GM21717 (cell line): Measurements from ENCODE around the gene TXK.

Source experiments
- ATAC-seq: cut with Tn5 transposase; IDR thresholded peaks from one replicate; pipeline ENCODE4 v1.9.1; 2021; ENCODE audit warnings: mild to moderate bottlenecking, moderate library complexity; ENCODE audit not compliant: unreplicated experiment

The TXK gene

DNA sequence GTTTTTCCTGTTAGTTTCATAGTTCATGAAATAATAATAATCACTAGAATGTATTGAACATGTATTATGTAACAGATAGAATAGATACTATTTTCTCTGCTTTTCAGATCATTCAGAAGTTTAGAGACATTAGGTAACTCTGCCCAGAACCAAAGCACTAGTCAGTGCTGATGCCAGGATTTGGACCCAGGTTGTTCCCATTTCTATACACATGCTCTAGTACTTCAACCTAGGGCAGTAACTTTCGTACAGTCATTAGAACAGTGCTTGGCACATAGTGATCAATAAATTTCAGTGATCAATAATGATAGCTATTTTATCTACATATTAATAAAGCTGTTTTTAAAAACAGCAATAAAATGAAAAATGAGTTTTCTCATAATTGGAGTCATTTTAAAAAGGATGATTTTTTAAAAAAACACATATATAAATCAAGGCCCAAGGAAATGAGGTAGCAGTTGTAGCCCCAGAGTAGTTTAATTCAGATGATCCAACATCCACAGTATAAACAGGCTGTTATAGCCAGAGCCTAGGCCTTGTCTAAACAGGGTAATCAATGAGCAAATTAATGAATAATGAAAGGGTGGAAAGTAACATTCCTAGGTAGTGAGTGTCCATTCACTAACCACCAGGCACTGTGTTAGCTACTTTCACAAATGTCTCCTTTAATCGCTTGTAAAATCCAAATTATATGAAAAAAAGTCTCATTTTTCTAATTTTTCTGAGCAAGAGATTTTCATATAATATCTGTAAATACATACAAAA is 25.6 kb downstream of the TXK start:
- no peak for ATAC-seq

DNA sequence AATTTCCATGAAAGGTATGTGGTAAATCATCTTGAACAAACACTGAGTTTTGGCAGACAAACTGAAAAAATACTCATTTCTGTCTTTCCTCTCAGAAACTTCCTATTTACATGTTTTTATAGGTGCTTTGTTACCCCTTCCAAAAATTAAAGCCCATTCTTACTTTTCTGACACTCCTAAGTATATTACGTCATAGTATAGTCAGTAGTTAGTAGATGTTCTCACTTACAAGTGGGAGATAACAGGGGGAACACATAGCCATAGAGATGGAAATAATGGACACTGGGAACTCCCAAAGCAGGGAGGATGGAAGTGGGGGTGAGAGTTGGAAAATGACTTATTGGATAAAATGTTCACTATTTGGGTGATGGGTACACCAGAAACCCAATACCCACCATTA is 28.8 kb downstream of the TXK start:
- ATAC-seq, result no peak

- no peak for ATAC-seq
Observed at GRCh38 chr4:48103483-48104139, 30.4 kb downstream of the TXK start.

DNA sequence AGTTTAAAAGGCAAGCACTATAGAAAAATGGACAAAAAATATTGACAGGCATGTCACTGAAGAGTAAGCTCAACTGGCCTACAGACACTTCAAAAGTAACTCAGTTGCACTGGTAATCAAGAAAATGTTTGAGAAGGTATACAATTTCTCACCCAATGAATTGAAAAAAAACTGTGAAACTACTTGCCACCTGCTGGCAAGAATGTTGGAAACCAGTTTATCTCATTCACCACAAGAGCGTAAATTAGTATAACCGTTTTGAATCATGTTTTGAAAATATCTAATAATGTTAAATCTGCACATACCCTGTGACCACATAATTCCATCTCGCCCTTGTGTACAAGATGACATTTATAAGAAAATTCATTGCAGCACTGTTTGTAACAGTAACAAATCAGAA is 31.7 kb downstream of the TXK start:
- no peak for ATAC-seq

GRCh38 chr4:48100256-48100655 is 33.8 kb downstream of the TXK start:
- ATAC-seq, result no peak

DNA sequence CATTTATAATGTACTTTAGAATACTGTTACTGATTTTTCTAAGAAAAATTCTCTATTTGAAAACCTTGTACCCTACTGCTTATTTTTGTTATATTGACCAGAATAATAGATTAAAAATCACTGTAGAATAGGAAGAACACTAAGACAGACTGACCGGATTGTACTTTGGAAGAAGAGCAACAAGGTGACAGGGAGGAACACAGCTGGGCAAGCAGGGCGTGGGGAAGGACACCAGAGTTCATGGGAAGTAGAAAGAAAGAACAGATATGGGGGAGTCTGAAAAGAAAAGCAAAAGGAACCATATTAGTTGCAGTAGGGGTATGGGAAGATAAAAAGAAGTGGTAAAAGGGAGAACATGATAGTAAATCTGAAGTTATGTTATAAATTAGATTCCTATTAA is 38.6 kb downstream of the TXK start:
- ATAC-seq, result no peak

DNA sequence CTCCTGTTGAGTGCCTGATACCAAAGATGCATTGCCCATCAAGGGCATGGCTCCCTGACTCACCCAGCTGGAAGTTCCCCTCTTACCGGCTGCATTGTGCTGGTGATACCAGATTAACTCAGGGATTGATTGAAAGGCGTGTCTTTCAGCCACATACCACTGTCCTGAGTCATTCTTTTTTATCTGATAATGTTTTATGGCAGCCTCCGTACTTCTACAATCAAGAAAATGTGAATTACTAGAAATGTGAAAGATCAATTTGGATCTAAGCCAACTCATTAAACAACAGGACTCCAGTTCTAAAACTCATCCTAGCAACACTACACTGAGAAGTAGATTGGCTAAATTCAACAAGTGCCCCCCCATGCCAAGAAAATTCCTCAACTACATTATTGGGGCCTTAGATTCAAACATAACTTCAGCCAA is 40.0 kb downstream of the TXK start:
- no peak for ATAC-seq

DNA sequence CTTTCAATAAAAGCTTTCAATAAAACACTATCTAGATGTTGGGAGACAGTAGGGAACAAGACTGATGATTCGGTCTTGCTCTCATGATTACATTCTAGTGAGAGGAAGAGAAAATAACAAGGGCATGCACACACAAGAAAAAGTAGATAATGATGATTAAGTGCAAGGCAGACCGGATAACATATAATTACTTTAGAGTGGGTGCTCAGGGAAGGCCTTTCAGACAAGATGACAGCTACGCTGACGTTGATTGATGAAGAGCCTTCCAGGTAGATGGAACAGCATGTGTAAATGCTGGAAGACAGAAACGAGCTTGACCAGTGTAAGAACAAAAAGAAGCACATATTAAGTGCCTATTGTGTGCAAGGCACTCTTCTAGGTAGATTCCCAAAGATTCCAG is 43.4 kb downstream of the TXK start:
- no peak for ATAC-seq

DNA sequence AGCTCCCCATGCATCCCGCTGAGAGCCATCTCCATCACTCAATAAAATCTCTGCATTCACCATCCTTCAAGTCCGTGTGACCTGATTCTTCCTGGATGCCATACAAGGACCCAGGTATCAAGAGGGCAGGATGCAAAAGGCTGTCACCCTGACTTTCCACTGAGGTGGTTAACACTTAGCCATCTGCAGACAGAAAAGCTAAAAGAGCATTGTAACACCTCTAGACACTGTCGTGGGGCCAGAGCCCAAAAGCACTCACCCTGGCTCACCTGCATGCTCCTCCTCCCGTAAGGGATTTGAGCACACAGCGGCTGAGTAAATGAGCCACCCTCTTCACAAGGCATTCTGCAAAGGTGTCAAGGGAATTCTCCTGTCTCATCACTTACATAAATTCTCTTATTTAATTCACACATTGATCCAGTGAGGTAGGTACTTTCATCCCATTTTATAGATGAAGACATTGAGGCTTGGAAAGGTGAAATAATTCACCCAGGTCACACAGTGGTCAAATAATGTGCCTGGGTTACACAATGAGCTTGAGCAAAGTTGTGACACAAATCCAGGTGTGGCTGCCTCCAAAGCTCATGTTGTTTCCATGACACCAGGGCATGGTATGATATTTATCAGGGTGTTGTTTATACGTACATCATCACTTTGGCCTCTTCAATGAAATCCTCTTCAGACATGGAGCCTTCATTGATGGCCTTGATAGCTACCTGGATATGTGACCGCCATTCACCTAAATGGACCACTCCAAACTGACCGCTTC is 48.0 kb downstream of the TXK start:
- no peak for ATAC-seq

- no peak for ATAC-seq
Observed at GRCh38 chr4:48082956-48083355, 51.1 kb downstream of the TXK start.

GRCh38 chr4:48081196-48081595 is 52.9 kb downstream of the TXK start:
- no peak for ATAC-seq

GRCh38 chr4:48079972-48080391 is 54.1 kb downstream of the TXK start:
- no peak for ATAC-seq

DNA sequence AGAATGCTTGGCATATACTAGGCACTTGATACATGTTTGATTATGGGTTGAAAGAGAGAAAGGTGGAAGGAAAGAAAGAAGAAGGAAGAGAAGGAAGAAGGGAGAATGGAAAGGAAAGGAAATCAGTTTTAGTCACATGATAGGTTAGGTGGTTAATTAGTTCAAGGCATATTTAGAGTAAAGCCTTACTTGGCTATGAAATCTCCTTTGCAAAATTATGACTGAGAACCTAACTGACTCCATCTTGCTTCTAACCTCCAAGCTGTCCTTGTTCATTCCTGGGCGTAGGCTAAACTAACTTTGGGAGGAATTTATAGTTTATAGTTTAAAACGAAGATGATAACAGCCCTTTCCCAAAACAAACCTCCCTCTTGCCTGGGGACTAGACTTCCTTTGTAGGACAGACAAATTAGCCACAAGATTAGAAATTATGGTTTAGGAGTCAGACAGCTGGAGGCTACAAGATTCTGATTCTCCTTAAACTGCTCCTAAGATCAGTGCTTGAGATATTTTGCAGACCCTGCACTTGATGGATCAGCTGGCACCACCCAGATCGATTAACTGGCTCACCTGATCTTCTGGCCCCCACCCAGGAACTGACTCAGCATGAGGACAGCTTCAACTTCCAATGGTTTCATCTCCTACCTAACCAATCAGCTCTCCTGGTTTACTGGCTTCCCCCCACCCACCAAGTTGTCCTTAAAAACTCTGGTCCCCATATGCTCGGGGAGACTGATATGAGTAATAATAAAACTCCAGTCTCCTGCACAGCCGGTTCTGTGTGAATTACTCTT is 55.0 kb downstream of the TXK start:
- no peak for ATAC-seq

- no peak for ATAC-seq
Observed at GRCh38 chr4:48078425-48078824, 55.6 kb downstream of the TXK start.

DNA sequence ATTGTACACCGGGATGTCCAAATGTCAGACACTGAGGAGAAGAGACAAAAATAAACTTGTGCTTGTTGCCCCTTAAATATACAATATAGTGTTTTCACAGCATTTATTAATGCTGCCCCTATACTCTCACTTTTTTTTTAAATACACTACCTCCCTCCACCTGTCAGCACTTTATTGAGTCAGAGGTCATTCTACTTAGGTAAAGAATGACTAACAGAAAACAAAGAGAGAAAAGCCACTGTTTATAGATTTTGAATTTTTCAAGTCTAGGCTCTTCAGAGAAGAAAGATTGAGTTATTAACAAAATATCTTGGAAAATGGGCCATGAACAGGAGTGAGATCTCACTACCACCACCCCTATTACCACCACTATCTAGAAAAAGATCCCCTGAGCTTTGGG is 59.4 kb downstream of the TXK start:
- ATAC-seq, result no peak

DNA sequence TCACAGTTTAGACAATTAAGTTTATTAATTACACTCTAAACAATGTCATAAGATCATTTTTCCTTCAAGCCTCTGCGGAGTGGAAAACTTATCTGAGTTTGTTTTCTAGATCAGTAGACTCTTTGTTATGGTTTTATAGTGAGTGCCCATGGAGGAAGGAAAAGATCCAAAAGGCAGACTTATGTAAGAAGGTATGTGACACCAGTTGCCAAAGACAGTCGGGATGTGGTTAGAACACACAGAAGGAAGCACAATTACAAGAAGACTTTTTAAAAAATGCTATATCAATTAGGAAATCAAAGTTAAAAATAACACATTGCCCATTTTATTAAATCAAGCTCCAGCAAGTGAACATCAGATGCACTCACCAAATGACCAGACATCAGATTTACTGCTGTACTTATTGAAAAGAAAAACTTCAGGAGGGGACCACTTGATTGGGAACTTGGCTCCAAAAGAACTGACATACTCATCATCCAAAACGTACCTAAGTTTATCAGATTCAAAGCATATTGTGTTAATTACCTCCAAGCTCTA is 60.4 kb downstream of the TXK start:
- ATAC-seq, result no peak

GRCh38 chr4:48071191-48071590 is 62.9 kb downstream of the TXK start:
- no peak for ATAC-seq

DNA sequence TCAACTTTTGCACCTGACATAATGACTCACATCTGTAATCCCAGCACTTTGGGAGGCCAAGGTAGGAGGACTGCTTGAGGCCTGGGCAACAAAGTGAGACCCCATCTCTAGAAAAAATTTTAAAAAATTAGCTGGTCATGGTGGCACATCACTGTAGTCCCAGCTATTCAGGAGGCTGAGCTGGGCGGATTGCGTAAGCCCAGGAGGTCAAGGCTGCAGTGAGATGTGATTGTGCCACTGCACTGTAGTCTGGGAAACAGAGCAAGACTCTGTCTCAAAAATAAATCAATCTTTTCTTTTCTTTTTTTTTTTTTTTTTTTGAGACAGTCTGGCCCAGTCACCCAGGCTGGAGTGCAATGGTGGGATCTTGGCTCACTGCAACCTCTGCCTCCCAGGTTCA is 65.0 kb downstream of the TXK start:
- no peak for ATAC-seq

GRCh38 chr4:48068182-48068581 is 65.9 kb downstream of the TXK start:
- no peak for ATAC-seq

DNA sequence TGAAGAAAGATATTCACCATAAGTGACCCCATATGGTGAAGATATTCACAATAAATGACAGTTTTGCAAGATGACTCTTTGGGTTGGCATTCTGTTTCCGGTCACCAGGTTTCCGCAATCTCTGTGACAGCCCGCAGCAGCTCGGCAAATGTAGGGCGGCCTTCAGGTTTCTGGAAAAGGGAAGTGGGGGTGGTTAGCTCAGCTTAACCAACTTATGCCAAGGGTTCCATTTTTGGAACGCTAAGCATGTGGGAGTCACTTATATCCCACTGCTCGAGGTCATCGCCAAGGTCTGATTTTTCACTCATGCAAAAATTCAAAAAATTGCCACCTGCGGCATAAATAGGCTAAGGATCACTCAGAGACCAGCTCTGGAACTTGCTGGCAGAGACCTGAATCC is 66.5 kb downstream of the TXK start:
- no peak for ATAC-seq

DNA sequence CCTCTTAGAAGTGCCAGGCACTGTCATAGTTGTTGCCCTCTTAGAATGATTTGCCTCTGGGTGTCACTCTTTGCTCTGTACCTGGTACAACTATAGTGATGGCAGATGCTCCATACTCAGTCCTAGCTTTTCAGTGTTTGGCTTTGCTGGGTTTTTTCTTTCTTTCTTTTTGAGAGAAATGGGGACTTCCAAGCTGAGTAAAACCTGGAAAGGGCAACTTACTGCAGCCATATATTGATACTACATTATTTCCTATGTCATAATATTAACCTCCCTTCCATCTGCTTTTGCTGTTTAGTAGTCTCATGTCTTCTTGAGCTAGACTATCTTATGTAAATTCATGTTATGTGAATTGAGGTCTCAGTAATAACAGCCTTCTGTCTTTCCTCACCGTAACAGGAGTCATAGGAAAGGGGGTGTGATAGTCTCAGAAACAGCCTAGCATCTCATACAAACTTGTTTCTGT is 68.4 kb downstream of the TXK start:
- peak; percentile 77 for ATAC-seq
